ENCODE results near the gene GCN1.
"Not testable (repeated sequence)": the region's sequence is repeated elsewhere in the genome, so short reads cannot be mapped to it uniquely, and the experiment has no call there.

GCN1 gene

GRCh38 chr12:120212301-120212700 lies 17.8 kb upstream of the GCN1 start:
- no peak for DNase-seq

- DNase-seq: no peak
Observed at GRCh38 chr12:120211904-120212283, 17.4 kb upstream of the GCN1 start.

- no peak for DNase-seq
Observed at GRCh38 chr12:120211243-120211903, 16.9 kb upstream of the GCN1 start.

- no peak for DNase-seq
Observed at GRCh38 chr12:120209851-120210250, 15.3 kb upstream of the GCN1 start.

GRCh38 chr12:120207227-120207626 lies 12.7 kb upstream of the GCN1 start:
- no peak for DNase-seq

GRCh38 chr12:120206781-120207180 lies 12.3 kb upstream of the GCN1 start:
- not testable (repeated sequence) for DNase-seq

- DNase-seq: no peak
Observed at GRCh38 chr12:120206228-120206627, 11.7 kb upstream of the GCN1 start.

GRCh38 chr12:120204171-120204570 lies 9.7 kb upstream of the GCN1 start:
- no peak for DNase-seq

- no peak for DNase-seq
Observed at GRCh38 chr12:120200364-120200800, 5.9 kb upstream of the GCN1 start.

- DNase-seq: no peak
Observed at GRCh38 chr12:120199595-120200306, 5.2 kb upstream of the GCN1 start.

GRCh38 chr12:120199025-120199424 lies 4.5 kb upstream of the GCN1 start:
- no peak for DNase-seq

- DNase-seq: no peak
Observed at GRCh38 chr12:120197542-120197887, 3.0 kb upstream of the GCN1 start.

GRCh38 chr12:120196817-120197541 lies 2.5 kb upstream of the GCN1 start:
- not testable (repeated sequence) for DNase-seq

GRCh38 chr12:120196363-120196762 lies 1.8 kb upstream of the GCN1 start:
- no peak for DNase-seq

- no peak for DNase-seq
Observed at GRCh38 chr12:120194226-120194533, 335 bp downstream of the GCN1 start.

- not testable (repeated sequence) for DNase-seq
Observed at GRCh38 chr12:120193286-120193685, 1.2 kb downstream of the GCN1 start.

- no peak for DNase-seq
Observed at GRCh38 chr12:120190985-120191480, 3.5 kb downstream of the GCN1 start.

- no peak for DNase-seq
Observed at GRCh38 chr12:120190386-120190785, 4.1 kb downstream of the GCN1 start.

- DNase-seq: no peak
Observed at GRCh38 chr12:120186654-120187053, 7.9 kb downstream of the GCN1 start.

GRCh38 chr12:120183211-120183631 lies 11.3 kb downstream of the GCN1 start:
- no peak for DNase-seq

GRCh38 chr12:120181991-120182631 lies 12.4 kb downstream of the GCN1 start:
- no peak for DNase-seq

GRCh38 chr12:120180975-120181374 lies 13.5 kb downstream of the GCN1 start:
- no peak for DNase-seq

- DNase-seq: no peak
Observed at GRCh38 chr12:120175537-120175936, 19.0 kb downstream of the GCN1 start.

GRCh38 chr12:120175062-120175461 lies 19.5 kb downstream of the GCN1 start:
- DNase-seq: no peak

Measured in activated T-cell treated with anti-CD3 and anti-CD28 coated beads, Interleukin-2, amount 50 U/mL, for 1 hour (primary cell).